CD4-positive, alpha-beta T cell treated with Interleukin-15 for 4 hours (primary cell): ENCODE measurements around the gene SGCD.

Source experiments
- DNase-seq: peaks from one replicate; pipeline ENCODE4 v3.0.0-alpha.2; 2020; ENCODE audit warnings: low spot score

The SGCD gene

GRCh38 chr5:156515121-156515520, 188.2 kb downstream of the SGCD start:
- no peak for DNase-seq

DNA sequence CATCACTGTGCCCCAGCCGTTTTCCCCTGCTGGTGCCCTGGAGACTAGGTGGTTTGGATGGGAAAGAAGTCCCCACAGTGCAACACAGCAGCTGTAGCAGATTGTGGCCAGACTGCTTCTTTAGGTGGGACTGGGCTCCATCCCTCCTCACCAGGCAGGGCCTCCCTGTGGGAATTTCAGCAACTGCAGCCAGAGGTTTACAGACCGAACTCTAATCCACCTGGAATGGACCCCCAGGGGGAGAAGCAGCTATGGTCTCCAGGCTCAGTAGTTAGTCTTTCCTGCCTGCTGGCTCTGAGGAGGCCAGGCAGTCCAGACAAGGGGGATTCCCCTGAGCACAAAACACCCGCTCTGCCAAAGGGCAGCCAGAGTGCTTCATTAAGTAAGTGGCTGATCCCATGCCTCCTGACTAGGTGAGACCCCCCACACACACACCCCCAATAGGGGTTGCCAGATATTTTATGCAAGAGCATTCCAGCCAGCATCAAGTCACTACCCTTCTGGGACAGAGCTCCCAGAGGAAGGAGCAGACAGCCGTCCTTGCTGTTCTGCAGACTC, 188.9 kb downstream of the SGCD start:
- DNase-seq: no peak

GRCh38 chr5:156522651-156523529, 195.9 kb downstream of the SGCD start:
- DNase-seq: no peak

GRCh38 chr5:156523607-156524006, 196.6 kb downstream of the SGCD start:
- DNase-seq: no peak

DNA sequence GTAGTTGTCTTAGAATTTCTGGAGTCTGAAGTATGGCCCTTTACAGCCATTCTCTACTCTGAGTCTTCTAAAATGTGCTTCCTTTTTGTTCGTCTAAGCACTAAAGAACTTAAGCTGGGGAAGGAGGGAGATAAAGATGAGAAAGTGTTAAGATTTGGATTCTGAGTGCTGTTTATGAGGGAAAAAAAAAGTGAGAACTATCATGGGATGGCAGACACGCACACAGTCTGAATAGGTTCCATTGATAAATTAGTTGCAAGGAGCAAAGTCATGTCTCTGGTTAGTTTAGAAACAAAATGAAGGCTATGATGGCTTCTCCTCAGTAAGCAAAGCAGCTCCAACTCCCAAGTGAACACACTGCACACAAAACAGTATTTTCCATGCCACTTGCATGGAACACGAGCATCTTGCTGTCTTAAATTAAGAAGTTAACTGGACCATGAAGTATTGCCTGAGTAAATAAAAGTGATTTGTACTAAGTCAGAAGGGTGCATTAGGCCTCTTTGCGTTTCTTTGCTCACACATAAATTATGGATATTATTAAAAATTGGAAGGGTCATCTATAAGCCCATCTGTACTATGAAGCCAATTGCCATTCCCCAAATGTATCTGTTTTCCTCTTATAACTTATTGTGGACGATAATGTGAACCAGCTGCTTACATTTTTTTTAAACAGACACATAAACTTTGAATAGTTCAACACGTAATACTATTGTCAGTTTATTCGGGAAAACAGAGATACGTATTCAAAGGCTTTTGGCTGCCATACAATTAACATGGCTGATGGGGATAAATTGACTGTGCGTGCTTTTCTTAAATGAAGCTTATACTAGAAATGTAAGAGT, 199.3 kb downstream of the SGCD start:
- no peak for DNase-seq

DNA sequence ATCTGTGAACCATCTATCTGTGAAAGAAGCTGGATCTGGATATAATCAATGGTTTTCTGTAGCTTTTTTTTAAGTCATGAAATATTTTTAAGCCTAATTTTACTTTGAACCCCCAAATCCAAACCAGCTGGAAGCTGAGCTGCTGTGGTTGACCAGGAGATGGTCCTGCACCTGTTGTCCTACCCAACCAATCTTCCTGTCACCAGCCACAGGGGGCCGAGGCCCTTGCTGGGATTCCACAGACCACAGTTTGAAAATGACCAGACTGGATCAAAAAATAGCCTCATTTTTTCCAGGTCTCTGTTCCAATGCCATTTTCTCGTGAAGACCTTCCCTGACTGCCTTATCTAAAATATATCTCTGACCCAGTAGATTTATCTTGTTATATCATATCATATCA, 200.6 kb downstream of the SGCD start:
- DNase-seq: no peak

DNA sequence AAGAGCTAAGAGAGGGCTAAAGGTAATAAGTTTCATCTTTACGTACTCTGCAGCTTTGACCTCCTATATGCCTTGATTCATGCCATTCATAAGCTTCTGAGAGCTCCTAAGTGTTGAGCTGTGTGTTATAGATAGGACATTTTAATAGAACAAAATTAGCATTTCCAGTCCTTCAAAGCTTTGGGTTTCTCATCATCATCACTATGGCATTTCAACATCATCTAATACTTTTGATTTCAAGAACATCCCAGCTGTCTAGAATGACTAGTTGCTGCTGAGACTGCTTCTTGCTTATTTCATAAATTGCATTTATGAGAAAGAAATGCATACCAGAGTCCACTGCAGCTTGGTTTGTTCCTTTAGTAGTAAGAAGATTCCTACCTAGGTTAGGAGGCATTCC, 201.7 kb downstream of the SGCD start:
- no peak for DNase-seq

DNA sequence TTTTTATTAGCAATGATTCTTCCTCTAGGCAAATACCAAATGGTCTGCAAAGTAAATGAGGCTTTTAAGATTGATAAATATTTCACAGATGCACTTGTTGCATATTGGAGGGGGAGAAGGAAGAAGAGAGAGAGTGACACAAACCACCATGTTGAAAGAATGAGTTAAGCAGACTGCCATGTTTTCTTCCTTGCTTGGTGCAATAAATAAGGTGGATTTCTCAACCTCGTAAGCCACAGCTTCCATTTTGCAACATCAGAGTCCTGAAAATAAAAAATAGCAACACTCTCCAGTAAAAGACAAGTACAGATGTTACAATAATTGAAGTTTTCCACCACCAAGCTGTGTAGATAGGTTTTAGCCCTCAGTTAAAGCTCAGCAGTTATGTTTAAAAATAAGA, 202.9 kb downstream of the SGCD start:
- no peak for DNase-seq

DNA sequence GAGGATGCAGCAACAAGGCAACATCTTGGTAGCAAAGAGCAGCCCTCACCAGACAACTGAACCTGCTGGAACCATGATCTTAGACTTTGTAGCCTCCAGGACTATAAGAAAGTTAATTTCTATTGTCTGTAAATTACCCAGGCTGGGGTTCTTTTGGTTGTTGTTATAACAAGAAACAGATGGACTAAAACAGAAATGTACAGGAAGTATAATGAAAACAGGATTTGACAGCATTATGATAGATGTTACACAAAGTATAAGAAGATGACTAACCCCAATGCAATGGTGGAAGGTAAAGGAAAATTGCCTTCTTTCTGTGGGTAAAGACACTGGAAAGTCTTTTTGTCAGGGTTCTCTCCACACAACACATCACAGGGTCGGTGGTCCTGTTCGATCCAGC, 204.2 kb downstream of the SGCD start:
- no peak for DNase-seq

GRCh38 chr5:156532921-156533320, 206.0 kb downstream of the SGCD start:
- no peak for DNase-seq

DNA sequence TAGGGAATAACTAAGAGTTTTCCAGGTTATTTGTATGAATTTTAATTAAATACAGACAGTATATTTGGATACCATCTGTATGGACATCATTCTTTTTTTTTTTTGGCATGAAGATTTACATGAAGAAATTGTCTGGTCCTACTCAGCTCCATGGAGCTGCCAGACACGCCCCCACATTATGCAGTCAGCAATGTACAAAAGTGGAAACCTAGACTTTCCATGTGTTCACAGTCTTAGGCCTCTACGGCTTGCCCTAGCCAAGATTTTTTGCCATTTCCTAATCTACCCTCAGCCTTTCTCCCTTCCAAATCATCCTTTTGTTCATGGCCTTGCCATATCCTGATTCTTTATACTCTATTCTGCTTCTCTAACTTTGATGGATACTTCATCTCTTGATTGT, 207.1 kb downstream of the SGCD start:
- DNase-seq: no peak

DNA sequence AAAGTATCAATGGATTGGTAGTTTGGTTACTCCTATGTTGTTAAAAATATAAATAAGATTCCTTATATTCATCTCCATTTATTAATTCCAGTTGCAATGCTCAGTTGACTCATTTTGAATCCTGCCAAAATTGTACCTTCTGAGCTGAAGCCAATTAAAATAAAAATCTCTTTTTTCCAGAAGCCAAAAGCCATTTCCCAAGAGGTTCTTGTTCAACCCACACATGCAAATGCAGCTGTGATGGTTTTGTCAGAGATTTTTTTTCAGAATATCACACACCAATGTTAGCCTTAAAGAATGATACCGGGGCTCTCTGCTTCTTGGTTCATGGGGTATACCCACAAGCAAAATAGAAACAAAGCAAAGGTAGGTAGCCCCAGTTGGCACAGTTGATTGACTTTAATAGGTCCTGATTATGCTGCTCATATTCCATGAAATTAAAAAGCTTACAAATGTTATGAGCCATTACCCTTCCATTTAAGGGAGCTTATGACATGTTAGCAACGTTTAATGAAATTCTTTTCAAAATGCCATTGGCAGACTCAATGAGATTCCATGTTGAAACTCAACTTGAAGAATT, 208.0 kb downstream of the SGCD start:
- no peak for DNase-seq

DNA sequence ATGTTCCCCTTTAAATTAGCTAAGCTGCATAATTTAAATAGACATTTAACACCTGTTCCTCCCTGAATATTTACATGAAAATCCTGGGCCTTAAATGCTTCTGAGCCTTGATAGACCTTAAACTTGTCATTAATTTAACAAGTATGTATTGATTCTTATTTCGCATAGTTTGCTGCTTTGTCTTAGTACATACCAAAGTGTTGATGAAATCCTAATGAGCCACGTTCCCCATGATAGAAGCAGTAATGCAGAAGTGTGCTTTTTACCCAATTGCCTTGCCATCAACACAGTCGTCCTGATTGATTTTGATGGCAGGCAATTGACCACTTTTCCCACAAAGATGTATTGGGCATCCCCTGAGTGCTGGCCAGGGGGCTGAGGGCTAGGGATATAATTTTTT, 213.5 kb downstream of the SGCD start:
- DNase-seq: no peak

GRCh38 chr5:156541582-156541981, 214.6 kb downstream of the SGCD start:
- DNase-seq: no peak

- no peak for DNase-seq
These were observed 216.6 kb downstream of the SGCD start for GRCh38 chr5:156543348-156544145.

GRCh38 chr5:156552855-156553358, 225.9 kb downstream of the SGCD start:
- no peak for DNase-seq

GRCh38 chr5:156556666-156557406, 229.9 kb downstream of the SGCD start:
- no peak for DNase-seq

GRCh38 chr5:156560002-156560401, 233.0 kb downstream of the SGCD start:
- DNase-seq: no peak

DNA sequence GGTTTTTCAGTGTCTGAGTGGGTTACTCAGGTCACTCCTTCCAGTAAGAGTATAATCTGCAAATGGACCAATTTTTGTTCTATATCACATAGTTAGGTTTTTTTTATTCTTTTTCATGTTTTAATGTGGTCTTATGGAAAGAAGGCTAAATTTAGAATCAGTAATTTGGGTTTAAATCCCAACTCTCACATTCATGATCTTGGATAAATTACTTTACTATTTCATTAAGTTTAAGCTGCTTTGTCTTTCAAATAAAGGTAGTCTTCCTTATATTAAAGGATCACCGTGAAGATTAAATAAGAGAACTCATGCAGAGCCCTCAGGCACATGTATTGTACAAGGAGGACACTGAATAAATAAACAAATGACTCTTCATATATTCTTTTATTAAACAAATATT, 234.7 kb downstream of the SGCD start:
- no peak for DNase-seq

DNA sequence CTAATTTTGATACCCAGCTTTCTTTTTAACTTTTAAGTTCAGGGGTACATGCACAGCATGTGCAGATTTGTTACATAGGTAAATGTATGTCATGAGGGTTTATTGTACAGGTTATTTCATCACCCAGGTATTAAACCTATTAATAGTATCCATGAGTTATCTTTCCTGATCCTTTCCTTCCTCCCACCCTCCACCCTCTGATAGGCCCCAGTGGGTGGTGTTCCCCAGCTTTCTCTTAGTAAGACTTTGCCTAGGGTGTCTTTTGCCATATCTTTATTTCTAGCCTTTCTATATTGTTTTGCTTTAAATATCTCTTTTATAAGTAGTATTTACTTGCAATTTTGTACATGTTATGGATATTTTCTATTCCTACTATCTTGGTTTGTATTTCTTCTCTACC, 243.7 kb downstream of the SGCD start:
- DNase-seq: no peak

DNA sequence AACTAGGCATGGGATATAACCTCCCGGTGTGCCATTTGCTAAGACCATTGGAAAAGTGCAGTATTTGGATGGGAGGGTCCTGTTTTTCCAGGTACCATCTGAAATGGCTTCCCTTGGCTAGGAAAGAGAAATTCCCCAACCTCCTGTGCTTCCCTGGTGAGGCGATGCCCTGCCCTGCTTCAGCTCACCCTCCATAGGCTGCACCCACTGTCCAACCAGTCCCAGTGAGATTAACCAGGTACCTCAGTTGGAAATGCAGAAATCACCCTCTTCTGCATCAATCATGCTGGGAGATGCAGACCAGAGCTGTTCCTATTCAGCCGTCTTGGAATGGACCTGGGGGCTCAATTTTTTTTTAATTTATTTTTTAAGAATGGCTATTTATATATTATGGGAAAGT, 254.8 kb downstream of the SGCD start:
- DNase-seq: no peak
